MCF 10A (cell line): ENCODE results near the gene DNAJC12. TPM values are rescaled to one million over a fixed set of nuclear protein-coding genes. Genes with fewer than 3 reads are reported as not detected.
"Not testable (repeated sequence)": the region's sequence is repeated elsewhere in the genome, so short reads cannot be mapped to it uniquely, and the experiment has no call there.

Experiments used
- BruUV-seq: library from RNA; stranded (reverse); fragments of 400-500 nt; replicated peaks from 2 replicates; lab custom pipeline; 2021; lab: Mats Ljungman, UMichigan
- CTCF ChIA-PET: fragments of 300-600 bp; sonication (Branson Sonifier 250); formaldehyde crosslinking; extraction: SDS; loops from one replicate; lab custom pipeline; 2021; ENCODE audit warnings: antibody characterized with exemption, inconsistent platforms; lab: Yijun Ruan, JAX
- POLR2A ChIA-PET: fragments of 300-600, 350-650 bp; sonication (Branson Sonifier 250); formaldehyde crosslinking; extraction: SDS; loops from one replicate; lab custom pipeline; 2020; ENCODE audit warnings: antibody characterized with exemption, inconsistent platforms; lab: Yijun Ruan, JAX
- DNase-seq: peaks from one replicate; pipeline ENCODE4 v3.0.0-alpha.2; 2018; ENCODE audit not compliant: unreplicated experiment
- H3K27ac Mint-ChIP-seq: one replicate; pipeline ENCODE4 v1.8.0; 2022; ENCODE audit warnings: mild to moderate bottlenecking, low read depth, mixed read lengths; ENCODE audit not compliant: unreplicated experiment
- H3K27me3 Mint-ChIP-seq: one replicate; pipeline ENCODE4 v1.8.0; 2022; ENCODE audit warnings: mixed read lengths; ENCODE audit not compliant: insufficient read depth, unreplicated experiment
- H3K36me3 Mint-ChIP-seq: one replicate; pipeline ENCODE4 v1.8.0; 2022; ENCODE audit warnings: mild to moderate bottlenecking, moderate library complexity, mixed read lengths; ENCODE audit not compliant: insufficient read depth, unreplicated experiment
- H3K4me1 Mint-ChIP-seq: one replicate; pipeline ENCODE4 v1.8.0; 2022; ENCODE audit warnings: mixed read lengths; ENCODE audit not compliant: insufficient read depth, unreplicated experiment
- H3K4me3 Mint-ChIP-seq: one replicate; pipeline ENCODE4 v1.8.0; 2022; ENCODE audit warnings: mild to moderate bottlenecking, moderate library complexity, mixed read lengths; ENCODE audit not compliant: unreplicated experiment
- H3K9me3 Mint-ChIP-seq: one replicate; pipeline ENCODE4 v1.8.0; 2022; ENCODE audit warnings: mixed read lengths; ENCODE audit not compliant: unreplicated experiment
- CTCF ChIP-seq: fragments of 200-600 bp; IDR thresholded peaks from one replicate; pipeline ENCODE4 v1.8.0; 2022; ENCODE audit warnings: antibody characterized with exemption, mild to moderate bottlenecking; ENCODE audit not compliant: unreplicated experiment
- intact Hi-C: fragments of 100-400 bp; cut with micrococcal nuclease; formaldehyde crosslinking; loops from 2 replicates; pipeline ENCODE4 v1.14.1; 2022
- total RNA-seq: library from RNA; stranded (reverse); gene quantifications from 2 replicates; pipeline ENCODE4 v1.2.3, GENCODE V29; 2022

DNAJC12 gene
- total RNA-seq, 1 experiment from 2014 or later = 9.5 TPM

- Mint-ChIP-seq H3K36me3 (no peaks in the 10 kb centered on the region), H3K9me3 (no peaks in the 10 kb centered on the region), H3K4me3 (no peak overlapping the region), H3K27me3 (no peaks in the 10 kb centered on the region), H3K4me1 (no peaks in the 10 kb centered on the region), H3K27ac (no peak overlapping the region)
- intact Hi-C loops = no loop called here
- CTCF ChIA-PET = interaction anchor here (3.3 kb wide), 1 partner anchor 87 kb away, joined by 22 read pairs; the partner anchor contains the start of gene CTNNA3
- POLR2A ChIA-PET = interaction anchor here (0.6 to 1.1 kb wide), 2 partner anchors 19 to 457 kb away, joined by 4 to 5 read pairs; no protein-coding TSS in a partner anchor
- no peak for TF ChIP-seq CTCF
- no TSS peak for BruUV-seq
- no peak for DNase-seq
Observed at GRCh38 chr10:67783606-67784294, 54.2 kb downstream of the DNAJC12 start.

GRCh38 chr10:67782530-67782929 lies 55.5 kb downstream of the DNAJC12 start:
- ChIA-PET POLR2A (no interaction called here), CTCF (interaction anchor here (1.3 to 6.3 kb wide), 2 partner anchors 86 to 116 kb away, joined by 3 to 174 read pairs; partner anchors contain the start of gene CTNNA3)
- Mint-ChIP-seq H3K27ac (no peak overlapping the region), H3K9me3 (no peaks in the 10 kb centered on the region), H3K4me3 (no peak overlapping the region), H3K27me3 (no peaks in the 10 kb centered on the region), H3K36me3 (no peaks in the 10 kb centered on the region), H3K4me1 (no peaks in the 10 kb centered on the region)
- intact Hi-C loops = no loop called here
- no TSS peak for BruUV-seq
- TF ChIP-seq CTCF = no peak
- no peak for DNase-seq

GRCh38 chr10:67780759-67781538 lies 57.0 kb downstream of the DNAJC12 start:
- no TSS peak for BruUV-seq

GRCh38 chr10:67780204-67780621 lies 57.8 kb downstream of the DNAJC12 start:
- ChIA-PET CTCF (interaction anchor here (0.6 to 6.3 kb wide), 36 partner anchors 9 to 1552 kb away, joined by 3 to 174 read pairs (median 4); partner anchors contain the start of gene CTNNA3), POLR2A (interaction anchor here (0.6 to 2.6 kb wide), 4 partner anchors 16 to 843 kb away, joined by 3 to 17 read pairs (median 3); no protein-coding TSS in a partner anchor)
- intact Hi-C loops = loop anchor here (1.0 kb wide), 2 partner anchors 83 to 114 kb away; no protein-coding TSS in a partner anchor
- not testable (repeated sequence) for DNase-seq, BruUV-seq, H3K4me1 Mint-ChIP-seq, H3K36me3 Mint-ChIP-seq, H3K4me3 Mint-ChIP-seq, H3K27ac Mint-ChIP-seq, H3K9me3 Mint-ChIP-seq, H3K27me3 Mint-ChIP-seq

More at GRCh38 chr10:67780759-67781538, 57.0 kb downstream of the DNAJC12 start:
- Mint-ChIP-seq H3K36me3 (no peaks in the 10 kb centered on the region), H3K4me3 (no peak overlapping the region), H3K4me1 (no peaks in the 10 kb centered on the region), H3K9me3 (no peaks in the 10 kb centered on the region), H3K27me3 (no peaks in the 10 kb centered on the region), H3K27ac (no peak overlapping the region)
- CTCF ChIA-PET = interaction anchor here (0.6 to 6.3 kb wide), 21 partner anchors 8 to 1554 kb away, joined by 3 to 174 read pairs (median 5); partner anchors contain the start of gene CTNNA3
- POLR2A ChIA-PET = interaction anchor here (0.6 to 2.6 kb wide), 2 partner anchors 84 to 843 kb away, joined by 3 to 17 read pairs; no protein-coding TSS in a partner anchor
- no peak for DNase-seq
- no peak for TF ChIP-seq CTCF
- intact Hi-C loops = loop anchor here (1.0 kb wide), 2 partner anchors 84 to 115 kb away; no protein-coding TSS in a partner anchor
